H9 (cell line): ENCODE measurements around the gene TNFSF8. TPM values are rescaled to one million over a fixed set of nuclear protein-coding genes. Genes with fewer than 3 reads are reported as not detected.

ENCODE experiments used
- DNase-seq: peaks from one replicate; pipeline ENCODE4 v3.0.0-alpha.2; 2017
- H2AFZ ChIP-seq: one replicate; pipeline ENCODE4 v1.6.1; 2013; ENCODE audit warnings: mild to moderate bottlenecking, low read length, control low read depth, moderate library complexity
- H2AK5ac ChIP-seq: 2 replicates; pipeline ENCODE4 v1.6.1; 2013; ENCODE audit warnings: low read length, control low read depth, mixed read lengths; ENCODE audit not compliant: insufficient read length
- H2BK120ac ChIP-seq: one replicate; pipeline ENCODE4 v1.6.1; 2013; ENCODE audit warnings: low read depth, mild to moderate bottlenecking, low read length, control low read depth, inconsistent platforms; ENCODE audit not compliant: poor library complexity, severe bottlenecking
- H2BK12ac ChIP-seq: 2 replicates; pipeline ENCODE4 v1.6.1; 2013; ENCODE audit warnings: low read length, control low read depth, mixed read lengths, low read depth; ENCODE audit not compliant: insufficient read length
- H2BK15ac ChIP-seq: 2 replicates; pipeline ENCODE4 v1.6.1; 2013; ENCODE audit warnings: low read depth, low read length, control low read depth
- H2BK20ac ChIP-seq: one replicate; pipeline ENCODE4 v1.6.1; 2013; ENCODE audit warnings: low read depth, mild to moderate bottlenecking, low read length, control low read depth, inconsistent platforms; ENCODE audit not compliant: poor library complexity, severe bottlenecking
- H2BK5ac ChIP-seq: 2 replicates; pipeline ENCODE4 v1.6.1; 2013; ENCODE audit warnings: low read length, control low read depth, mixed read lengths; ENCODE audit not compliant: insufficient read length
- H3K14ac ChIP-seq: 2 replicates; pipeline ENCODE4 v1.6.1; 2013; ENCODE audit warnings: low read length, control low read depth; ENCODE audit not compliant: insufficient read depth
- H3K18ac ChIP-seq: 2 replicates; pipeline ENCODE4 v1.6.1; 2013; ENCODE audit warnings: low read depth, mild to moderate bottlenecking, mixed read lengths, low read length, control low read depth; ENCODE audit not compliant: insufficient read length
- H3K23ac ChIP-seq: 2 replicates; pipeline ENCODE4 v1.6.1; 2013; ENCODE audit warnings: low read length, control low read depth, mixed read lengths, low read depth; ENCODE audit not compliant: insufficient read length
- H3K23me2 ChIP-seq: 2 replicates; pipeline ENCODE4 v1.6.1; 2013; ENCODE audit warnings: low read depth, mild to moderate bottlenecking, mixed read lengths, low read length, control low read depth; ENCODE audit not compliant: insufficient read length, poor library complexity, severe bottlenecking
- H3K27ac ChIP-seq: 2 replicates; pipeline ENCODE4 v1.5.1; 2013; ENCODE audit warnings: low read length, control low read depth, mixed read lengths, low read depth; ENCODE audit not compliant: insufficient read length
- H3K27me3 ChIP-seq: 2 replicates; pipeline ENCODE4 v1.6.1; 2013; ENCODE audit warnings: low read length, control low read depth, inconsistent platforms; ENCODE audit not compliant: insufficient read depth
- H3K4ac ChIP-seq: 2 replicates; pipeline ENCODE4 v1.6.1; 2013; ENCODE audit warnings: low read depth, mild to moderate bottlenecking, control low read depth, inconsistent platforms, low read length, moderate library complexity
- H3K4me1 ChIP-seq: 2 replicates; pipeline ENCODE4 v1.6.1; 2013; ENCODE audit warnings: low read length, control low read depth, inconsistent platforms; ENCODE audit not compliant: insufficient read depth
- H3K4me2 ChIP-seq: 2 replicates; pipeline ENCODE4 v1.6.1; 2013; ENCODE audit warnings: low read length, control low read depth, mixed read lengths; ENCODE audit not compliant: insufficient read length, insufficient read depth
- H3K56ac ChIP-seq: 2 replicates; pipeline ENCODE4 v1.6.1; 2013; ENCODE audit warnings: low read depth, mild to moderate bottlenecking, mixed read lengths, low read length, control low read depth; ENCODE audit not compliant: insufficient read length
- H3K79me1 ChIP-seq: 2 replicates; pipeline ENCODE4 v1.6.1; 2013; ENCODE audit warnings: low read depth, mild to moderate bottlenecking, moderate library complexity, low read length, control low read depth, inconsistent platforms; ENCODE audit not compliant: insufficient read depth, poor library complexity, severe bottlenecking
- H3K79me2 ChIP-seq: 2 replicates; pipeline ENCODE4 v1.6.1; 2013; ENCODE audit warnings: low read length, control low read depth, inconsistent platforms; ENCODE audit not compliant: insufficient read depth
- H3K9ac ChIP-seq: 2 replicates; pipeline ENCODE4 v1.6.1; 2013; ENCODE audit warnings: low read length, control low read depth, mixed read lengths; ENCODE audit not compliant: insufficient read length; ENCODE audit errors: extremely low read depth
- H3K9me3 ChIP-seq: one replicate; pipeline ENCODE4 v1.6.1; 2013; ENCODE audit warnings: low read depth, low read length, inconsistent platforms; ENCODE audit not compliant: control insufficient read depth
- H3T11ph ChIP-seq: one replicate; pipeline ENCODE4 v1.6.1; 2013; ENCODE audit warnings: mild to moderate bottlenecking, low read length, control low read depth, inconsistent platforms
- H4K20me1 ChIP-seq: one replicate; pipeline ENCODE4 v1.6.1; 2013; ENCODE audit not compliant: control insufficient read depth, insufficient read length, insufficient read depth
- H4K5ac ChIP-seq: 2 replicates; pipeline ENCODE4 v1.6.1; 2013; ENCODE audit warnings: low read depth, mild to moderate bottlenecking, mixed read lengths, low read length, control low read depth; ENCODE audit not compliant: insufficient read length
- H4K8ac ChIP-seq: replicated peaks from 2 replicates; pipeline ENCODE4 v1.6.1; 2013; ENCODE audit warnings: low read length, control low read depth, mixed read lengths, low read depth; ENCODE audit not compliant: insufficient read length
- H4K91ac ChIP-seq: 2 replicates; pipeline ENCODE4 v1.6.1; 2013; ENCODE audit warnings: low read depth, mild to moderate bottlenecking, moderate library complexity, mixed read lengths, low read length, control low read depth; ENCODE audit not compliant: insufficient read length
- H3K27ac Mint-ChIP-seq, 3 experiments: 2 replicates in 2 of 3; 3 replicates in 1 of 3; pipeline ENCODE4 v1.8.0; 2020 to 2021; ENCODE audit warnings: mixed read lengths in 3 of 3, mild to moderate bottlenecking in 1 of 3, moderate library complexity in 1 of 3
- H3K27me3 Mint-ChIP-seq: 2 replicates; pipeline ENCODE4 v1.8.0; 2021; ENCODE audit warnings: low read depth, mild to moderate bottlenecking, moderate library complexity, mixed read lengths
- H3K36me3 Mint-ChIP-seq, 3 experiments: 2 replicates in 2 of 3; 3 replicates in 1 of 3; pipeline ENCODE4 v1.8.0; 2020 to 2021; ENCODE audit warnings: low read depth in 3 of 3, mixed read lengths in 3 of 3; ENCODE audit not compliant: insufficient read depth in 1 of 3
- H3K4me1 Mint-ChIP-seq, 2 experiments: 2 replicates each; pipeline ENCODE4 v1.8.0; 2020; ENCODE audit warnings: mixed read lengths in 2 of 2
- H3K4me3 Mint-ChIP-seq, 2 experiments: 2 replicates in 1 of 2; 3 replicates in 1 of 2; pipeline ENCODE4 v1.8.0; 2020 to 2021; ENCODE audit warnings: mild to moderate bottlenecking in 2 of 2, mixed read lengths in 2 of 2, moderate library complexity in 1 of 2
- H3K9me3 Mint-ChIP-seq, 2 experiments: 2 replicates in 1 of 2; 3 replicates in 1 of 2; pipeline ENCODE4 v1.8.0; 2020; ENCODE audit warnings: mild to moderate bottlenecking in 2 of 2, mixed read lengths in 2 of 2, moderate library complexity in 1 of 2
- CTCF ChIP-seq: fragments of 200-600 bp; sonication (generic); conservative IDR thresholded peaks from 3 replicates; pipeline ENCODE4 v1.8.0; 2021; ENCODE audit warnings: antibody characterized with exemption, mild to moderate bottlenecking
- WGBS: extraction: QIAGEN DNeasy Blood & Tissue Kit; methylation state at CpG from one replicate; pipeline ENCODE4 v1.1.7; 2013; ENCODE audit warnings: missing lambda C conversion rate, low lambda C conversion rate, mixed read lengths; ENCODE audit not compliant: insufficient read length; ENCODE audit errors: extremely low coverage; 5-methylcytosine and 5-hydroxymethylcytosine counted together
- total RNA-seq: library from RNA; stranded (reverse); gene quantifications from 2 replicates; pipeline ENCODE4 v1.2.1, GENCODE V29; 2021

TNFSF8 gene
- total RNA-seq, 1 experiment from 2014 or later: not detected

- no peak overlapping the region for H3K14ac ChIP-seq
- H2AFZ ChIP-seq: no peak overlapping the region
- Mint-ChIP-seq H3K36me3 (no peaks in the 10 kb centered on the region), H3K27ac (no peak overlapping the region), H3K4me3 (no peak overlapping the region), H3K27me3 (peaks cover 91% of the 10 kb centered on the region), H3K9me3 (no peaks in the 10 kb centered on the region), H3K4me1 (no peaks in the 10 kb centered on the region)
- H3K9me3 ChIP-seq: no peaks in the 10 kb centered on the region
- H3K9ac ChIP-seq: no peak overlapping the region
- H2BK5ac ChIP-seq: no peak overlapping the region
- H4K5ac ChIP-seq: no peak overlapping the region
- no peak for DNase-seq
- no peak overlapping the region for H2BK15ac ChIP-seq
- H3K79me2 ChIP-seq: no peaks in the 10 kb centered on the region
- no peaks in the 10 kb centered on the region for H4K20me1 ChIP-seq
- no peak overlapping the region for H3K27ac ChIP-seq
- H3K23ac ChIP-seq: no peak overlapping the region
- no peaks in the 10 kb centered on the region for H3K4me1 ChIP-seq
- H3K4me2 ChIP-seq: no peak overlapping the region
- no peak overlapping the region for H3T11ph ChIP-seq
- H4K8ac ChIP-seq: no peak overlapping the region
- no peak overlapping the region for H4K91ac ChIP-seq
- no peaks in the 10 kb centered on the region for H3K23me2 ChIP-seq
- H2BK120ac ChIP-seq: no peak overlapping the region
- TF ChIP-seq CTCF: no peak
- no peaks in the 10 kb centered on the region; the same call in 1 of the 2 replicates for H3K27me3 ChIP-seq
- no peak overlapping the region for H3K4ac ChIP-seq
- H3K56ac ChIP-seq: no peak overlapping the region
- no peak overlapping the region for H2BK20ac ChIP-seq
- H2BK12ac ChIP-seq: no peak overlapping the region
- no peak overlapping the region for H3K18ac ChIP-seq
- H2AK5ac ChIP-seq: no peak overlapping the region
- WGBS: no CpG with 5 or more reads among the region's 2 CpGs
- no peaks in the 10 kb centered on the region for H3K79me1 ChIP-seq
These were observed 11.0 kb upstream of the TNFSF8 start for GRCh38 chr9:114941376-114941775.
